ENCODE data around the gene OR2S2.
A peak's percentile ranks its signal among the peaks of the same experiment; 100 is the strongest.

GRCh38 chr9:35937227-35937626 lies 20.7 kb downstream of the OR2S2 start:
- TF ChIP-seq CHD1 (IDR thresholded peaks at IDR 0.05; ENCODE audit: low read depth, low read length) (no peak), CTCF (conservative IDR thresholded peaks at IDR 0.05; ENCODE audit: low read depth, low read length) (no peak), RAD21 (IDR thresholded peaks at IDR 0.05; ENCODE audit: low read length) (no peak), POLR2A (IDR thresholded peaks at IDR 0.05; ENCODE audit: low read depth, low read length) (no peak), SMC3 (IDR thresholded peaks at IDR 0.05; ENCODE audit: low read depth, low read length) (no peak), CEBPB (IDR thresholded peaks at IDR 0.05; ENCODE audit: low read depth, low read length) (peak; percentile 44; the same call in 1 of the 2 replicates), RFX5 (IDR thresholded peaks at IDR 0.05; ENCODE audit: low read depth, low read length) (no peak), BHLHE40 (IDR thresholded peaks at IDR 0.05; ENCODE audit: low read depth, low read length) (peak; percentile 29; the same call in 1 of the 2 replicates), MAFK (IDR thresholded peaks at IDR 0.05; ENCODE audit: low read depth, low read length) (no peak)
- TF ChIP-seq, protein P1, sequence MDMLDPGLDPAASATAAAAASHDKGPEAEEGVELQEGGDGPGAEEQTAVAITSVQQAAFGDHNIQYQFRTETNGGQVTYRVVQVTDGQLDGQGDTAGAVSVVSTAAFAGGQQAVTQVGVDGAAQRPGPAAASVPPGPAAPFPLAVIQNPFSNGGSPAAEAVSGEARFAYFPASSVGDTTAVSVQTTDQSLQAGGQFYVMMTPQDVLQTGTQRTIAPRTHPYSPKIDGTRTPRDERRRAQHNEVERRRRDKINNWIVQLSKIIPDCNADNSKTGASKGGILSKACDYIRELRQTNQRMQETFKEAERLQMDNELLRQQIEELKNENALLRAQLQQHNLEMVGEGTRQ (IDR thresholded peaks at IDR 0.05; ENCODE audit: low read depth, low read length) = peak; percentile 78; the same call in 1 of the 2 replicates

Data from IMR-90 (cell line).